IMR-90 (cell line): Measurements from ENCODE around the gene EHD4. TPM values are rescaled to one million over a fixed set of nuclear protein-coding genes. Genes with fewer than 3 reads are reported as not detected.
A peak's percentile ranks its signal among the peaks of the same experiment; 100 is the strongest.

ENCODE experiments used
- ATAC-seq: fragments of 200-7000 bp; cut with Tn5 transposase; 2 replicates; pipeline ENCODE4 v1.9.1; 2020; ENCODE audit warnings: low read depth, mild to moderate bottlenecking, moderate library complexity
- BruUV-seq: library from RNA; stranded (reverse); fragments of 400-500 nt; replicated peaks from 2 replicates; lab custom pipeline; 2021; lab: Mats Ljungman, UMichigan
- CTCF ChIA-PET: fragments of 300-600 bp; formaldehyde crosslinking; extraction: SDS; loops from one replicate; lab custom pipeline; 2021; ENCODE audit warnings: antibody characterized with exemption; lab: Yijun Ruan, JAX
- POLR2A ChIA-PET: fragments of 300-600 bp; sonication (Branson Sonifier 250); formaldehyde crosslinking; loops from one replicate; lab custom pipeline; 2022; ENCODE audit warnings: antibody characterized with exemption; ENCODE audit not compliant: unreplicated experiment; lab: Charles Lee
- DNase-seq: peaks from one replicate; pipeline ENCODE4 v3.0.0; 2013
- H2AFZ ChIP-seq: replicated peaks from 2 replicates; pipeline ENCODE3; 2013; ENCODE audit warnings: low read length, mild to moderate bottlenecking; ENCODE audit not compliant: poor library complexity
- H2AK5ac ChIP-seq: 2 replicates; pipeline ENCODE4 v1.6.1; 2013; ENCODE audit warnings: low read depth, low read length, inconsistent platforms
- H2AK9ac ChIP-seq: replicated peaks from 2 replicates; pipeline ENCODE3; 2013; ENCODE audit warnings: mild to moderate bottlenecking, low read depth, low read length, moderate library complexity; ENCODE audit not compliant: poor library complexity
- H2BK120ac ChIP-seq: 2 replicates; pipeline ENCODE4 v1.6.1; 2013; ENCODE audit warnings: low read depth, low read length, inconsistent platforms
- H2BK15ac ChIP-seq: 3 replicates; pipeline ENCODE4 v1.6.1; 2013; ENCODE audit warnings: low read depth, low read length, inconsistent platforms
- H2BK20ac ChIP-seq: 2 replicates; pipeline ENCODE4 v1.6.1; 2013; ENCODE audit warnings: low read depth, mild to moderate bottlenecking, inconsistent platforms, low read length, moderate library complexity
- H2BK5ac ChIP-seq: 2 replicates; pipeline ENCODE4 v1.6.1; 2013; ENCODE audit warnings: mild to moderate bottlenecking, low read depth, low read length, inconsistent platforms; ENCODE audit not compliant: poor library complexity, severe bottlenecking
- H3K14ac ChIP-seq: replicated peaks from 2 replicates; pipeline ENCODE4 v1.6.1; 2013; ENCODE audit warnings: low read depth, low read length, inconsistent platforms
- H3K18ac ChIP-seq: 2 replicates; pipeline ENCODE4 v1.6.1; 2013; ENCODE audit warnings: low read depth, low read length, control low read depth
- H3K23ac ChIP-seq: 2 replicates; pipeline ENCODE4 v1.6.1; 2013; ENCODE audit warnings: low read depth, low read length, inconsistent platforms
- H3K27ac ChIP-seq: 2 replicates; pipeline ENCODE4 v1.5.1; 2013; ENCODE audit warnings: mild to moderate bottlenecking, control low read depth, low read length; ENCODE audit not compliant: insufficient read depth
- H3K27me3 ChIP-seq: 2 replicates; pipeline ENCODE4 v1.6.1; 2013; ENCODE audit warnings: low read length; ENCODE audit not compliant: control insufficient read depth, insufficient read depth
- H3K36me3 ChIP-seq: 2 replicates; pipeline ENCODE4 v1.6.1; 2013; ENCODE audit warnings: low read length, mixed read lengths; ENCODE audit not compliant: control insufficient read depth, insufficient read depth
- H3K4ac ChIP-seq: 2 replicates; pipeline ENCODE4 v1.6.1; 2013; ENCODE audit warnings: low read depth, low read length, inconsistent platforms
- H3K4me1 ChIP-seq: 2 replicates; pipeline ENCODE4 v1.6.1; 2013; ENCODE audit warnings: low read length, mixed read lengths; ENCODE audit not compliant: control insufficient read depth, insufficient read depth
- H3K4me2 ChIP-seq: 2 replicates; pipeline ENCODE4 v1.6.1; 2013; ENCODE audit warnings: low read depth, mild to moderate bottlenecking, control low read depth, low read length, moderate library complexity
- H3K4me3 ChIP-seq: 2 replicates; pipeline ENCODE4 v1.5.1; 2013; ENCODE audit warnings: low read depth, mild to moderate bottlenecking, control low read depth, low read length, moderate library complexity; ENCODE audit not compliant: insufficient read depth
- H3K56ac ChIP-seq: 2 replicates; pipeline ENCODE4 v1.6.1; 2013; ENCODE audit warnings: low read length, inconsistent platforms; ENCODE audit not compliant: insufficient read depth; ENCODE audit errors: extremely low read depth
- H3K79me1 ChIP-seq, 2 experiments: 2 replicates each; pipeline ENCODE4 v1.6.1; 2013; ENCODE audit warnings: low read length in 2 of 2, inconsistent platforms in 1 of 2, low read depth in 1 of 2
- H3K9ac ChIP-seq: 2 replicates; pipeline ENCODE4 v1.6.1; 2013; ENCODE audit warnings: low read depth, low read length, control low read depth
- H3K9me1 ChIP-seq: 2 replicates; pipeline ENCODE4 v1.6.1; 2013; ENCODE audit warnings: low read length, inconsistent platforms; ENCODE audit not compliant: insufficient read depth
- H3K9me3 ChIP-seq: 2 replicates; pipeline ENCODE4 v1.6.1; 2013; ENCODE audit warnings: low read length; ENCODE audit not compliant: control insufficient read depth, insufficient read depth
- H4K20me1 ChIP-seq: 2 replicates; pipeline ENCODE4 v1.6.1; 2013; ENCODE audit warnings: low read length, inconsistent platforms; ENCODE audit not compliant: insufficient read depth
- H4K5ac ChIP-seq: 2 replicates; pipeline ENCODE4 v1.6.1; 2013; ENCODE audit warnings: mild to moderate bottlenecking, low read depth, low read length, control low read depth
- H4K8ac ChIP-seq, 2 experiments: 2 replicates each; pipeline ENCODE4 v1.6.1; 2013; ENCODE audit warnings: low read depth in 2 of 2, low read length in 2 of 2, control low read depth in 1 of 2, inconsistent platforms in 1 of 2
- H4K91ac ChIP-seq: 2 replicates; pipeline ENCODE4 v1.6.1; 2013; ENCODE audit warnings: low read depth, low read length, inconsistent platforms; ENCODE audit not compliant: insufficient read depth
- CEBPB ChIP-seq: IDR thresholded peaks from 2 replicates; pipeline ENCODE4 v1.6.1; 2012; ENCODE audit warnings: low read depth, low read length, improper control_type of control experiment
- MAZ ChIP-seq: IDR thresholded peaks from 2 replicates; pipeline ENCODE4 v1.6.1; 2012; ENCODE audit warnings: low read depth, mild to moderate bottlenecking, low read length, improper control_type of control experiment, moderate library complexity, borderline replicate concordance
- WGBS, 2 experiments: methylation state at CpG; one replicate each; pipeline versions ENCODE4 v1.1.5 to v1.1.7; 2013; ENCODE audit warnings: missing lambda C conversion rate in 2 of 2; ENCODE audit not compliant: insufficient read length in 1 of 2; ENCODE audit errors: extremely low coverage in 2 of 2; 5-methylcytosine and 5-hydroxymethylcytosine counted together
- dilution Hi-C: fragments of 300-500 bp; cut with HindIII; formaldehyde crosslinking; loops from one replicate; pipeline ENCODE4 v1.14.3; 2018; ENCODE audit warnings: low sequenced_read_pairs; ENCODE audit not compliant: unreplicated experiment
- in situ Hi-C: fragments of 300-500 bp; cut with MboI; formaldehyde crosslinking; loops from 3 replicates; pipeline ENCODE4 v1.14.3; 2019; ENCODE audit warnings: low sequenced_read_pairs, inconsistent platforms, mixed read lengths
- intact Hi-C: fragments of 100-400 bp; cut with micrococcal nuclease; formaldehyde crosslinking; loops from 2 replicates; pipeline ENCODE4 v1.10.0; 2022
- polyA plus RNA-seq, 3 experiments: library from polyadenylated mRNA; depleted of rRNA; stranded (reverse); fragments of >200 nt; gene quantifications; 2 replicates each; pipeline ENCODE4 v1.2.3, GENCODE V29; 2012; ENCODE audit warnings: low replicate concordance in 1 of 3
- total RNA-seq: library from RNA; depleted of rRNA; stranded (reverse); fragments of >200 nt; gene quantifications from 2 replicates; pipeline ENCODE4 v1.2.3, GENCODE V29; 2012

Gene EHD4
- total and polyA plus RNA-seq, 2 of the 4 experiments (the other 2 are of a cell fraction): 21.0 to 29.0 TPM

DNA sequence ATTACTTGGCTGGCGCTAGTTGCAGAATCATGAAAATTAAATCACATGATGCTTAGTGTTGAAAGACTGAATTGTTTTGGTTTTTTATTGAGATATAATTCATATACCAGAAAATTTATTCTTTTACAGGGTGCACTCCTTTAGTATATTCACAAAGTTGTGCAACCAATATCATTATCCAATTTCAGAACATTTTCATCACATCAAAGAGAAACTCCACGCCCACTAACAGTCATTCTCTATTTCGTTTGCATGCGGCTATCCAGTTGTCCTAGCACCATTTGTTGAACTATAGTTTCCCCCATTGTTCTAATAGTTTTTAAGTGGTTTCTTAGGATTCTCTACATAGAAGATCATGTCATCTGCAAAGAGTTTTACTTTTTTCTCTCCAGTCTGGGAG is 3.7 kb downstream of the EHD4 start:
- Histone ChIP-seq H3K27me3 (no peaks in the 10 kb centered on the region), H2AK9ac (no peak overlapping the region), H3K36me3 (no peaks in the 10 kb centered on the region), H3K4me2 (no peak overlapping the region), H2BK15ac (no peak overlapping the region), H2BK5ac (no peak overlapping the region), H3K56ac (no peak overlapping the region), H3K9ac (no peak overlapping the region), H3K23ac (no peak overlapping the region), H3K14ac (no peak overlapping the region), H3K9me3 (no peaks in the 10 kb centered on the region), H4K91ac (no peak overlapping the region), H4K20me1 (peaks cover 11% of the 10 kb centered on the region; the same call in 1 of the 2 replicates), H3K9me1 (peaks cover 15% of the 10 kb centered on the region), H2AK5ac (no peak overlapping the region), H2BK20ac (no peak overlapping the region), H2AFZ (no peak overlapping the region), H3K4me3 (no peak overlapping the region), H3K4me1 (peaks cover 11% of the 10 kb centered on the region), H4K8ac (no peak overlapping the region), H3K27ac (no peak overlapping the region), H4K5ac (no peak overlapping the region), H3K4ac (no peak overlapping the region), H2BK120ac (no peak overlapping the region), H3K18ac (no peak overlapping the region), H3K79me1 (peaks cover 43 to 73% of the 10 kb centered on the region in 2 experiments)
- in situ Hi-C loops: no loop called here
- ATAC-seq (no peak), DNase-seq (no peak)
- ChIA-PET POLR2A (no interaction called here), CTCF (no interaction called here)
- dilution Hi-C loops: no loop called here
- intact Hi-C loops: no loop called here
- BruUV-seq: no TSS peak
- WGBS, 2 experiments: no CpG with 5 or more reads among the region's 4 CpGs
- TF ChIP-seq CEBPB: 0 out of 2 replicates have a peak, but pooled peaks have one; percentile 3
- no peak for TF ChIP-seq MAZ
